ENCODE data around the gene PCDHGB5.
"Not testable (repeated sequence)": the region's sequence is repeated elsewhere in the genome, so short reads cannot be mapped to it uniquely, and the experiment has no call there.

The PCDHGB5 gene

GRCh38 chr5:141397756-141398551, at the start of gene PCDHGB5:
PCDHGB5 (plus strand) TSS chr5:141397947; CDS start chr5:141398128, 181 bp downstream.
- DNase-seq, result not testable (repeated sequence)

GRCh38 chr5:141349917-141350619, 47.7 kb upstream of the PCDHGB5 start, which contains the start of gene PCDHGB1:
PCDHGB1 (plus strand) TSS chr5:141350099; CDS start chr5:141350261, 162 bp downstream.
- DNase-seq, result no peak

GRCh38 chr5:141351591-141351990, 46.2 kb upstream of the PCDHGB5 start:
- no peak for DNase-seq

- no peak for DNase-seq
Observed at GRCh38 chr5:141354900-141355469, 42.8 kb upstream of the PCDHGB5 start, which contains the start of gene PCDHGA4. PCDHGA4 (plus strand) TSS chr5:141355021; CDS start chr5:141355108, 87 bp downstream.

GRCh38 chr5:141355641-141356040, 42.1 kb upstream of the PCDHGB5 start:
- no peak for DNase-seq

- DNase-seq, result no peak
Observed at GRCh38 chr5:141356133-141356532, 41.6 kb upstream of the PCDHGB5 start.

- DNase-seq, result no peak
Observed at GRCh38 chr5:141356950-141357349, 40.8 kb upstream of the PCDHGB5 start.

GRCh38 chr5:141359790-141360426, 37.8 kb upstream of the PCDHGB5 start, which contains the start of gene PCDHGB2:
PCDHGB2 (plus strand) TSS chr5:141359994; CDS start chr5:141360136, 142 bp downstream.
- no peak for DNase-seq

GRCh38 chr5:141360685-141361084, 37.1 kb upstream of the PCDHGB5 start:
- DNase-seq, result no peak

GRCh38 chr5:141362719-141363118, 35.0 kb upstream of the PCDHGB5 start:
- DNase-seq, result no peak

GRCh38 chr5:141363952-141364660, 33.6 kb upstream of the PCDHGB5 start, which contains the start of gene PCDHGA5:
PCDHGA5 (plus strand) TSS chr5:141364162; CDS start chr5:141364331, 169 bp downstream.
- DNase-seq, result no peak

- no peak for DNase-seq
Observed at GRCh38 chr5:141366016-141366896, 31.5 kb upstream of the PCDHGB5 start.

GRCh38 chr5:141369994-141370848, 27.5 kb upstream of the PCDHGB5 start, which contains the start of gene PCDHGB3:
PCDHGB3 (plus strand) TSS chr5:141370242; CDS start chr5:141370395, 153 bp downstream.
- no peak for DNase-seq

- DNase-seq, result no peak
Observed at GRCh38 chr5:141371572-141372475, 25.9 kb upstream of the PCDHGB5 start.

GRCh38 chr5:141373673-141374317, 24.0 kb upstream of the PCDHGB5 start, which contains the start of gene PCDHGA6:
PCDHGA6 (plus strand) TSS chr5:141373891; CDS start chr5:141374084, 193 bp downstream.
- DNase-seq, result no peak

- DNase-seq, result no peak
Observed at GRCh38 chr5:141374627-141375026, 23.1 kb upstream of the PCDHGB5 start.

GRCh38 chr5:141375444-141376155, 22.1 kb upstream of the PCDHGB5 start:
- not testable (repeated sequence) for DNase-seq
